Coronary artery (tissue), 2 donors: ENCODE results near the gene FOXJ2.

Source experiments
- DNase-seq: peaks from one replicate; pipeline ENCODE4 v3.0.0-alpha.2; 2017; ENCODE audit warnings: low spot score
- H3K27ac ChIP-seq, 2 donors: fragments of 200-600 bp; sonication (generic); one replicate each; pipeline ENCODE4 v1.5.1; 2016 to 2019
- H3K4me3 ChIP-seq: fragments of 200-600 bp; sonication (generic); 2 replicates; pipeline ENCODE4 v1.5.1; 2016; ENCODE audit warnings: mild to moderate bottlenecking, moderate library complexity
- TF ChIP-seq, protein P1 (sequence below): fragments of 200-600 bp; sonication (generic); IDR thresholded peaks from one replicate; pipeline ENCODE4 v1.5.1; 2019; ENCODE audit warnings: antibody characterized with exemption

Gene FOXJ2

DNA sequence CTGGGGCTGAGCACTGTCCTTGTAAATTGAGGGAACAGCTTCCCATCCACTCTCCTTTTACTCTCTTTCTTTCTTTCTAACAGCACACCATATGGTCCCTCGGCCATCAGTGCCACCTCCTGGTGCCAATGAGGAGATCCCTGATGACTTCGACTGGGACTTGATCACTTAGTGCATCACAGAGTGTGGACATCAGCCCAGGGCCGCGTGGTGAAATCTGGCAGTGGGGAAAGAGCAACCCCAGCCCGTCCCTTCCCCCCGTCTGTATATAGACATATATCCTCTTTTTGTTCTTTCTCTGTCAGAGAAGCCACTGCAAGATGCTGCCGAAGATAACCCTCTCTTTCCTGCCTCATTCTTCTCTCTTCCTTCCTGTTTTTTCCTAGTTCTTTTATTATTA is 20.2 kb downstream of the FOXJ2 start:
- no peak for DNase-seq
- TF ChIP-seq, protein P1, sequence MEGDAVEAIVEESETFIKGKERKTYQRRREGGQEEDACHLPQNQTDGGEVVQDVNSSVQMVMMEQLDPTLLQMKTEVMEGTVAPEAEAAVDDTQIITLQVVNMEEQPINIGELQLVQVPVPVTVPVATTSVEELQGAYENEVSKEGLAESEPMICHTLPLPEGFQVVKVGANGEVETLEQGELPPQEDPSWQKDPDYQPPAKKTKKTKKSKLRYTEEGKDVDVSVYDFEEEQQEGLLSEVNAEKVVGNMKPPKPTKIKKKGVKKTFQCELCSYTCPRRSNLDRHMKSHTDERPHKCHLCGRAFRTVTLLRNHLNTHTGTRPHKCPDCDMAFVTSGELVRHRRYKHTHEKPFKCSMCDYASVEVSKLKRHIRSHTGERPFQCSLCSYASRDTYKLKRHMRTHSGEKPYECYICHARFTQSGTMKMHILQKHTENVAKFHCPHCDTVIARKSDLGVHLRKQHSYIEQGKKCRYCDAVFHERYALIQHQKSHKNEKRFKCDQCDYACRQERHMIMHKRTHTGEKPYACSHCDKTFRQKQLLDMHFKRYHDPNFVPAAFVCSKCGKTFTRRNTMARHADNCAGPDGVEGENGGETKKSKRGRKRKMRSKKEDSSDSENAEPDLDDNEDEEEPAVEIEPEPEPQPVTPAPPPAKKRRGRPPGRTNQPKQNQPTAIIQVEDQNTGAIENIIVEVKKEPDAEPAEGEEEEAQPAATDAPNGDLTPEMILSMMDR = no peak

DNA sequence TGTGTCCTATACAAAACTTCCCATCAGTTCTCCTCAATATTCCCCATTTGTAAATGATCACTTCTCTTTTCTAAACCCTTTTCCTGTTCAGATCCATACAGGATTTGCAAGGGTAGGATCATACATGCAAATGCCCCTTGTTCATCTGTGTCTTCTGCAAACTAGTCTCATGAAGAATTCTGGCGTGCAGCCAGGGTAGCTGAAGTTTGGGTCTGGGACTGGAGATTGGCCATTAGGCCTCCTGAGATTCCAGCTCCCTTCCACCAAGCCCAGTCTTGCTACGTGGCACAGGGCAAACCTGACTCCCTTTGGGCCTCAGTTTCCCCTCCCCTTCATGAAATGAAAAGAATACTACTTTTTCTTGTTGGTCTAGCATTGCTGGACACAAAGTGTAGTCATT is 22.3 kb downstream of the FOXJ2 start:
- TF ChIP-seq, protein P1 = no peak
- no peak for DNase-seq
- Histone ChIP-seq H3K4me3 (no peak overlapping the region), H3K27ac (no peak overlapping the region)

More for the DNA sequence above, 20.2 kb downstream of the FOXJ2 start:
- Histone ChIP-seq H3K27ac (peak overlapping the region in 1 of 2 donors; percentile 31), H3K4me3 (no peak overlapping the region)

DNA sequence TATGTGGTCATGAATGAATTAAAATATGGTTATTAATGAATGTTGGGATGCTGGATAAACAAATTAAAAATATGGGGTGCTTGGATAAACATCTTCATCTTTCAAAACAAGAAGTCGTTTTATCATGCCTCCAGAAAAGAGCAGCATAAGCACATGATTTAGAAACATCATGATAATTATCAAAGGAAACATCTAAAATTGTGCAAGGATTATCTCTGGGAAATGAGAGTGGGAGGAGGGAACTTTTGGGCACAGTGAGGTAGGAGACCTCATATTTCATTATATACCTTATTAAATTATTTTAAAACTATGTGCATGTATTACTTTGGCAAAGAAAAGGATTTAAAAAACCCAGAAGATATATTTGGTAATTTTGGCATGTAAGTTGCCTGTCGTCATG is 24.8 kb downstream of the FOXJ2 start:
- Histone ChIP-seq H3K27ac (no peak overlapping the region), H3K4me3 (no peak overlapping the region)
- DNase-seq = no peak
- TF ChIP-seq, protein P1 = no peak

DNA sequence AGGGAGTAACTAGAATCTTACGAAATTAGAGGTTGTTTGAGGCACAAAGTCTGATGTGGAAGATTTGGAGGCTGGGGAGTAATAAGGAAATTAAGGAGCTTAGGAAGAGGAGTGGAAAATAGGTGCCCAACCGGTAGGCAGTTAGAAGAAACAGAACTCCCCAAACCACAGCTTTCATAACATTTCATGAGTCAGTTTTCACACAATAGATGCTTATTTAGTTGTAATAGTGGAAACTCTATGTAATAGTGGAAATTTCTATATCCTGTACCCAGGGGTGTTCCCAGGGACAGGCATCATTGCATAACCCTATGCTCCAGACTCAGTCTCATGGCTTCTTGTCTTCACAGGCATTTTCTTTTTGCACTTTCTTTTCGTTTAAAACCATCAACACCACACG is 25.3 kb downstream of the FOXJ2 start:
- no peak for DNase-seq
- TF ChIP-seq, protein P1 = no peak

DNA sequence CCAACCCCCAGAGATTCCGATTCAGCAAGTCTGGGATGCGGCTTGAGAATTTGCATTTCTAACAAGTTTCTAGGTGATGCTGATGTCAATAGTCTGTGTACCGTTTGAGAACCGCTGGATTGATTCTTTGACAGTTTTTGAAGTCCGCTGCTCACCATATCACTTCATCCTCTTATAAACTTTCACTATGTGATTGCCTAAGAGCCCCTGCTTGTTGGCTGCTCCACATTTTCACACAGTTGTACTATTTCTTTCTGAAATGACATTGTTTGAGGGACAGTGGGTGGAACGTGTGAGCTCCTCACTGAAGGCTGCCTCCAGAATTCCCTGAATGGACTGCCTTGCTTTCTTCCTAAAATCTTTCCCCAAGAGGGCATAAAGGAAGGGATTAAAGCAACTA is 26.0 kb downstream of the FOXJ2 start:
- no peak for DNase-seq
- TF ChIP-seq, protein P1 = no peak
- Histone ChIP-seq H3K4me3 (no peak overlapping the region), H3K27ac (peak overlapping the region in 1 of 2 donors; percentile 51)

More for the DNA sequence above, 25.3 kb downstream of the FOXJ2 start:
- H3K27ac ChIP-seq = no peak overlapping the region
- no peak overlapping the region for H3K4me3 ChIP-seq

DNA sequence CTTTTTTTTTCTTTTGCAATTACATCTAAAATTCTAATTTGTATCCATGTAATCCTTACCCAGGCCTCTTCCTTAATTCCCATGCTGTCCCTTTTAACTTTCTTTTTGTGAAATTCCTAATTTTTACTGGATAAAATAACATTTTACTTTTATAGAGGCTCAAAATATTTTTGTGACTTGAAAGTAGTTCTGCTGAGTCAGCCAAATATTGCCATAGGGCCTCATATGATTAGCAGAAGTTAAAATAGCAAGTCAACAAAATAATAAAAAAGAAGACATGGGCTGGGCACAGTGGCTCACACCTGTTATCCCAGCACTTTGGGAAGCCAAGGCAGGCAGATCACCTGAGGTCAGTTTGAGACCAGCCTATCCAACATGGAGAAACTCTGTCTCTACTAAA is 31.6 kb downstream of the FOXJ2 start:
- Histone ChIP-seq H3K27ac (peak overlapping the region in 1 of 2 donors; percentile 44), H3K4me3 (no peak overlapping the region)
- TF ChIP-seq, protein P1 = no peak
- no peak for DNase-seq

DNA sequence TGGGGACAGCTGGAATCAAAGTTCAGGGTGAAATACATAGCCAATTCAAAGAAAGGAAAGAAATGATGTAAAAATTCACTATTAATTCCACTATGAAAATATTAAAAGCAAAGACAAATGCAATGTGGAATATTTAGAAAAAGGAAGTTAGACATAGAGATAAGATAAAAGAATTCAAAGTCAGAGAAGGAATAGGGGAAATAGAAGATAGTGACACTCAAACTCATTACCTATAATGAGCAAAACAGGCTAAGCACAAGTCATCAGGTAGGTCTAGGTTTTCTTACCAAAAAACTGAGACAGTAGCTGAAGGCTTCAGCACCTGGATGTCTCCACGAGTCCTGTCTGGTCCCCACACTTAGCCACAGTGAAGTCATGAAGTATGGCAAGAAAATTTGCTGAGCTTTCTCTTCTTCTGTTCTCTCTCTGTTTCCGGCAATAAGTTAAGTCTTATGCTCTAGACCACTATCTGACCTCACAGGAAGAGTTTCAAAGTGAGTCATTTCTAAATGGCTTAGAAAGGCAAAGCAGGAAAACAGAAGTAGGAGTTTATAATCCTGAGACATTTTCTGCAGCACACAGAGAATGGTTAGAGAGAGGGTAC is 33.6 kb downstream of the FOXJ2 start, which contains the start of gene C3AR1:
C3AR1 (minus strand) TSS at position 369 of the 604 bp plus-strand sequence. CDS start 6,174 bp downstream, outside the sequence.
- TF ChIP-seq, protein P1 = no peak
- Histone ChIP-seq H3K4me3 (peak within 1 kb of the TSS; percentile 32), H3K27ac (peak within 1 kb of the TSS in 1 of 2 donors; percentile 55)
- no peak for DNase-seq
